ENCODE measurements around the gene NPM1.

DNA sequence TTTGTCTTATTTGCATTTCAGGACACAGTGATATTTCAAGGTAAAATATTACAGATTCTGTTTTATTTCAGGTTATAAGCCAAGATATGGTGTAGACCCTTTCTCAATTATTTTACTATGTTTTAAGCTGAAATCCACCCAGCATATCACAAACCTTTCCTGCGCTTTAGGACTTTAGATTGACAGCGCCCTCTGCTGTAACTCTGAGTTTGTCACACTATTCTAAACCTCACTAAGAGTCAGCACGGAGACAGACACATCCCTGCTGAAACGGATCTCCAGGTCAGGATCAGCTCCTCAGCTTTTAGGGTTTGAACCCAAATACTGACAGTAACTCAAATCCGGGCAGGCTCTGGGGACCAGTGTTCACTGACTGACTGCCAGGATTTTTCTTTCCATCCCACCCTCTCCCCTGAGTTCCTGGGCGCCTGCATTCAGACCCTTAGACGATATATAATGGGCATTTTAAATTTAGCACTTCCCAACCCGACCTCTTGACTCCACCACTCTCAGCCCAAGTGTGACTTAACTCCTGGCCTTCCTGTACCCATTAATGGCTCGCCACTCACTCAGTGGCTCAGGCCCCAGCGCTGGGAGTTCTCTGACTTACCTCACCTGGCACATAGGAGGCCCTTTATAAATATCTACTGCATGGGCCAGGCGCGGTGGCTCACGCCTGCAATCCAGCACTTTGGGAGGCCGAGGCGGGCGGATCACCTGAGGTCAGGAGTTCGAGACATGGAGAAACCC, 45.1 kb upstream of the NPM1 start:
- TF ChIP-seq POLR2A (IDR thresholded peaks at IDR 0.05) (no peak), POLR2AphosphoS5 (IDR thresholded peaks at IDR 0.05) (no peak)
